HG02870 (cell line): Measurements from ENCODE around the gene WBP2.
"Not testable (repeated sequence)": the region's sequence is repeated elsewhere in the genome, so short reads cannot be mapped to it uniquely, and the experiment has no call there.

Experiments
- ATAC-seq: cut with Tn5 transposase; IDR thresholded peaks from one replicate; pipeline ENCODE4 v1.9.1; 2021; ENCODE audit warnings: mild to moderate bottlenecking, moderate library complexity; ENCODE audit not compliant: unreplicated experiment

Gene WBP2

GRCh38 chr17:75869282-75870141, 14.4 kb upstream of the WBP2 start:
- no peak for ATAC-seq

- not testable (repeated sequence) for ATAC-seq
Observed at GRCh38 chr17:75868730-75869281, 13.7 kb upstream of the WBP2 start.

- not testable (repeated sequence) for ATAC-seq
Observed at GRCh38 chr17:75865404-75866188, 10.5 kb upstream of the WBP2 start.

- ATAC-seq: peak; percentile 4
Observed at GRCh38 chr17:75864887-75865286, 9.8 kb upstream of the WBP2 start.

- ATAC-seq: peak; percentile 87
Observed at GRCh38 chr17:75864448-75864871, 9.3 kb upstream of the WBP2 start.

- no peak for ATAC-seq
Observed at GRCh38 chr17:75861927-75862317, 6.8 kb upstream of the WBP2 start.

GRCh38 chr17:75859358-75859757, 4.2 kb upstream of the WBP2 start:
- ATAC-seq: not testable (repeated sequence)

- ATAC-seq: no peak
Observed at GRCh38 chr17:75856062-75856756, 1.1 kb upstream of the WBP2 start.

GRCh38 chr17:75854881-75855309, 240 bp downstream of the WBP2 start:
- no peak for ATAC-seq

- no peak for ATAC-seq
Observed at GRCh38 chr17:75854101-75854748, 910 bp downstream of the WBP2 start.

- ATAC-seq: no peak
Observed at GRCh38 chr17:75853433-75853832, 1.7 kb downstream of the WBP2 start.

- ATAC-seq: not testable (repeated sequence)
Observed at GRCh38 chr17:75851693-75851991, 3.5 kb downstream of the WBP2 start.

- no peak for ATAC-seq
Observed at GRCh38 chr17:75850928-75851692, 4.0 kb downstream of the WBP2 start.

- ATAC-seq: no peak
Observed at GRCh38 chr17:75849724-75850123, 5.4 kb downstream of the WBP2 start.

GRCh38 chr17:75849279-75849646, 5.9 kb downstream of the WBP2 start:
- no peak for ATAC-seq

GRCh38 chr17:75848523-75849278, 6.4 kb downstream of the WBP2 start:
- ATAC-seq: no peak

- no peak for ATAC-seq
Observed at GRCh38 chr17:75847614-75848522, 7.3 kb downstream of the WBP2 start.
